ENCODE measurements around the gene KIF17. TPM values are rescaled to one million over a fixed set of nuclear protein-coding genes. Genes with fewer than 3 reads are reported as not detected.

KIF17 gene
- total RNA-seq, 1 donor from 2014 or later, result not detected

GRCh38 chr1:20696397-20697333 lies 21.1 kb downstream of the KIF17 start:
- POLR2A ChIA-PET, result interaction anchor here (0.7 to 1.1 kb wide), 4 partner anchors 35 to 479 kb away, joined by 3 to 5 read pairs (median 4); partner anchors contain the start of genes DDOST and HP1BP3
- Mint-ChIP-seq H3K9me3 (no peaks in the 10 kb centered on the region), H3K4me1 (peaks cover 4% of the 10 kb centered on the region), H3K27ac (no peak overlapping the region), H3K27me3 (no peaks in the 10 kb centered on the region), H3K4me3 (peak overlapping the region; percentile 87), H3K36me3 (ENCODE audit: low read depth) (no peaks in the 10 kb centered on the region)
- intact Hi-C loops (cut with micrococcal nuclease), result loop anchor here (1.0 to 10.0 kb wide), 4 partner anchors 37 to 499 kb away; partner anchors contain the start of gene HP1BP3
- peak; percentile 95 for ATAC-seq (ENCODE audit: low read depth)
- TF ChIP-seq CTCF (IDR thresholded peaks at IDR 0.05), result peak; percentile 72
- CTCF ChIA-PET, result interaction anchor here (0.7 to 3.8 kb wide), 19 partner anchors 10 to 558 kb away, joined by 3 to 66 read pairs (median 3); partner anchors contain the start of genes KIF17 and SH2D5
- DNase-seq, result peak; percentile 67

- Mint-ChIP-seq H3K9me3 (no peaks in the 10 kb centered on the region), H3K27ac (no peak overlapping the region), H3K27me3 (no peaks in the 10 kb centered on the region), H3K4me1 (peaks cover 4% of the 10 kb centered on the region), H3K4me3 (no peak overlapping the region), H3K36me3 (ENCODE audit: low read depth) (no peaks in the 10 kb centered on the region)
- no peak for TF ChIP-seq CTCF (IDR thresholded peaks at IDR 0.05)
- ATAC-seq (ENCODE audit: low read depth), result no peak
- POLR2A ChIA-PET, result no interaction called here
- intact Hi-C loops (cut with micrococcal nuclease), result loop anchor here (10.0 kb wide), 1 partner anchor 159 kb away; no protein-coding TSS in a partner anchor
- CTCF ChIA-PET, result interaction anchor here (1.0 to 3.8 kb wide), 3 partner anchors 38 to 499 kb away, joined by 5 to 66 read pairs (median 8); no protein-coding TSS in a partner anchor
- DNase-seq, result no peak
These were observed 22.3 kb downstream of the KIF17 start for GRCh38 chr1:20695515-20695914.

- H3K36me3 Mint-ChIP-seq (ENCODE audit: low read depth), result no peaks in the 10 kb centered on the region
- intact Hi-C loops (cut with micrococcal nuclease), result loop anchor here (10.0 kb wide), 1 partner anchor 161 kb away; no protein-coding TSS in a partner anchor
- H3K27me3 Mint-ChIP-seq, result no peaks in the 10 kb centered on the region
- H3K4me1 Mint-ChIP-seq, result peaks cover 4% of the 10 kb centered on the region
- no peaks in the 10 kb centered on the region for H3K9me3 Mint-ChIP-seq
- no peak for DNase-seq
- CTCF ChIA-PET, result no interaction called here
- POLR2A ChIA-PET, result interaction anchor here (0.7 kb wide), 2 partner anchors 18 to 464 kb away, joined by 3 read pairs; no protein-coding TSS in a partner anchor
- ATAC-seq (ENCODE audit: low read depth), result no peak
- no peak overlapping the region for H3K27ac Mint-ChIP-seq
- TF ChIP-seq CTCF (IDR thresholded peaks at IDR 0.05), result no peak
- H3K4me3 Mint-ChIP-seq, result no peak overlapping the region
These were observed 24.2 kb downstream of the KIF17 start for GRCh38 chr1:20693623-20694022.

GRCh38 chr1:20691872-20692271 lies 25.9 kb downstream of the KIF17 start:
- ATAC-seq (ENCODE audit: low read depth) (no peak), DNase-seq (no peak)
- Mint-ChIP-seq H3K4me1 (peaks cover 4% of the 10 kb centered on the region), H3K9me3 (no peaks in the 10 kb centered on the region), H3K27ac (no peak overlapping the region), H3K36me3 (ENCODE audit: low read depth) (no peaks in the 10 kb centered on the region), H3K4me3 (no peak overlapping the region), H3K27me3 (no peaks in the 10 kb centered on the region)
- no peak for TF ChIP-seq CTCF (IDR thresholded peaks at IDR 0.05)
- intact Hi-C loops (cut with micrococcal nuclease), result loop anchor here (10.0 kb wide), 1 partner anchor 163 kb away; no protein-coding TSS in a partner anchor
- ChIA-PET POLR2A (no interaction called here), CTCF (interaction anchor here (0.6 kb wide), 1 partner anchor 26 kb away, joined by 3 read pairs; no protein-coding TSS in a partner anchor)

- H3K4me3 Mint-ChIP-seq, result no peak overlapping the region
- no peak for TF ChIP-seq CTCF (IDR thresholded peaks at IDR 0.05)
- H3K9me3 Mint-ChIP-seq, result no peaks in the 10 kb centered on the region
- ChIA-PET POLR2A (no interaction called here), CTCF (no interaction called here)
- peaks cover 10% of the 10 kb centered on the region for H3K27me3 Mint-ChIP-seq
- no peak for ATAC-seq (ENCODE audit: low read depth)
- no peak for DNase-seq
- intact Hi-C loops (cut with micrococcal nuclease), result loop anchor here (10.0 kb wide), 1 partner anchor 165 kb away; no protein-coding TSS in a partner anchor
- no peaks in the 10 kb centered on the region for H3K4me1 Mint-ChIP-seq
- H3K36me3 Mint-ChIP-seq (ENCODE audit: low read depth), result no peaks in the 10 kb centered on the region
- H3K27ac Mint-ChIP-seq, result no peak overlapping the region
These were observed 28.2 kb downstream of the KIF17 start for GRCh38 chr1:20689645-20690056.

Measured in activated B cell treated with CpG ODN at 0.5 μM for 24 hours (primary cell).